GM12892 (cell line): ENCODE results near the gene KIF25.

Experiments used
- POLR2A ChIP-seq: IDR thresholded peaks from 2 replicates; pipeline ENCODE4 v1.6.1; 2011; ENCODE audit warnings: low read depth, low read length, control low read depth
- TAF1 ChIP-seq: IDR thresholded peaks from 2 replicates; pipeline ENCODE4 v1.6.1; 2011; ENCODE audit warnings: low read depth, mild to moderate bottlenecking, control low read depth, low read length, borderline replicate concordance

- no peak for TF ChIP-seq TAF1
- no peak for TF ChIP-seq POLR2A
These were observed 39.8 kb downstream of the KIF25 start for GRCh38 chr6:168037242-168037641.
